ENCODE results near the gene AMOTL1. TPM values are rescaled to one million over a fixed set of nuclear protein-coding genes. Genes with fewer than 3 reads are reported as not detected.

The AMOTL1 gene
- polyA plus RNA-seq, 1 donor from 2014 or later: 10.7 TPM

- Histone ChIP-seq H3K9me3 (ENCODE audit: low read length) (no peaks in the 10 kb centered on the region), H4K20me1 (ENCODE audit: insufficient read depth) (no peaks in the 10 kb centered on the region), H3K9me2 (ENCODE audit: insufficient read depth, low read length) (no peaks in the 10 kb centered on the region), H3K4me2 (ENCODE audit: low read length) (peak overlapping the region; percentile 86), H3K4me3 (ENCODE audit: low read length) (peak overlapping the region; percentile 40), H3K36me3 (ENCODE audit: insufficient read depth, low read length) (no peaks in the 10 kb centered on the region), H3K9ac (ENCODE audit: low read length) (peak overlapping the region; percentile 50), H3K79me2 (replicated peaks; ENCODE audit: insufficient read depth, low read length) (no peaks in the 10 kb centered on the region), H2AFZ (ENCODE audit: low read depth, low read length) (peak overlapping the region; percentile 51), H3K27ac (ENCODE audit: low read length) (peak overlapping the region; percentile 70), H3F3A (ENCODE audit: insufficient read depth, low read length, poor library complexity, severe bottlenecking) (no peaks in the 10 kb centered on the region), H3K27me3 (ENCODE audit: insufficient read depth, low read depth, low read length) (no peaks in the 10 kb centered on the region)
- TF ChIP-seq, protein P1, sequence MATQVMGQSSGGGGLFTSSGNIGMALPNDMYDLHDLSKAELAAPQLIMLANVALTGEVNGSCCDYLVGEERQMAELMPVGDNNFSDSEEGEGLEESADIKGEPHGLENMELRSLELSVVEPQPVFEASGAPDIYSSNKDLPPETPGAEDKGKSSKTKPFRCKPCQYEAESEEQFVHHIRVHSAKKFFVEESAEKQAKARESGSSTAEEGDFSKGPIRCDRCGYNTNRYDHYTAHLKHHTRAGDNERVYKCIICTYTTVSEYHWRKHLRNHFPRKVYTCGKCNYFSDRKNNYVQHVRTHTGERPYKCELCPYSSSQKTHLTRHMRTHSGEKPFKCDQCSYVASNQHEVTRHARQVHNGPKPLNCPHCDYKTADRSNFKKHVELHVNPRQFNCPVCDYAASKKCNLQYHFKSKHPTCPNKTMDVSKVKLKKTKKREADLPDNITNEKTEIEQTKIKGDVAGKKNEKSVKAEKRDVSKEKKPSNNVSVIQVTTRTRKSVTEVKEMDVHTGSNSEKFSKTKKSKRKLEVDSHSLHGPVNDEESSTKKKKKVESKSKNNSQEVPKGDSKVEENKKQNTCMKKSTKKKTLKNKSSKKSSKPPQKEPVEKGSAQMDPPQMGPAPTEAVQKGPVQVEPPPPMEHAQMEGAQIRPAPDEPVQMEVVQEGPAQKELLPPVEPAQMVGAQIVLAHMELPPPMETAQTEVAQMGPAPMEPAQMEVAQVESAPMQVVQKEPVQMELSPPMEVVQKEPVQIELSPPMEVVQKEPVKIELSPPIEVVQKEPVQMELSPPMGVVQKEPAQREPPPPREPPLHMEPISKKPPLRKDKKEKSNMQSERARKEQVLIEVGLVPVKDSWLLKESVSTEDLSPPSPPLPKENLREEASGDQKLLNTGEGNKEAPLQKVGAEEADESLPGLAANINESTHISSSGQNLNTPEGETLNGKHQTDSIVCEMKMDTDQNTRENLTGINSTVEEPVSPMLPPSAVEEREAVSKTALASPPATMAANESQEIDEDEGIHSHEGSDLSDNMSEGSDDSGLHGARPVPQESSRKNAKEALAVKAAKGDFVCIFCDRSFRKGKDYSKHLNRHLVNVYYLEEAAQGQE (IDR thresholded peaks at IDR 0.05; ENCODE audit: borderline replicate concordance): peak; percentile 48
- TF ChIP-seq EP300 (conservative IDR thresholded peaks at IDR 0.05; ENCODE audit: poor library complexity, severe bottlenecking): no peak
- TF ChIP-seq SMC3 (conservative IDR thresholded peaks at IDR 0.05; ENCODE audit: poor library complexity): no peak
These were observed 154.3 kb downstream of the AMOTL1 start for GRCh38 chr11:94922321-94923003.

- Histone ChIP-seq H3K9ac (ENCODE audit: low read length) (peak overlapping the region; percentile 50), H3F3A (ENCODE audit: insufficient read depth, low read length, poor library complexity, severe bottlenecking) (no peaks in the 10 kb centered on the region), H3K79me2 (replicated peaks; ENCODE audit: insufficient read depth, low read length) (no peaks in the 10 kb centered on the region), H4K20me1 (ENCODE audit: insufficient read depth) (no peaks in the 10 kb centered on the region), H3K27me3 (ENCODE audit: insufficient read depth, low read depth, low read length) (no peaks in the 10 kb centered on the region), H3K9me2 (ENCODE audit: insufficient read depth, low read length) (no peaks in the 10 kb centered on the region), H2AFZ (ENCODE audit: low read depth, low read length) (peak overlapping the region; percentile 13), H3K9me3 (ENCODE audit: low read length) (no peaks in the 10 kb centered on the region), H3K27ac (ENCODE audit: low read length) (peak overlapping the region; percentile 70), H3K36me3 (ENCODE audit: insufficient read depth, low read length) (no peaks in the 10 kb centered on the region), H3K4me3 (ENCODE audit: low read length) (peak overlapping the region; percentile 40), H3K4me2 (ENCODE audit: low read length) (no peak overlapping the region)
- no peak for TF ChIP-seq EZH2 (IDR thresholded peaks at IDR 0.05; ENCODE audit: borderline replicate concordance, insufficient read depth, low read length, poor library complexity, severe bottlenecking)
- TF ChIP-seq EP300 (conservative IDR thresholded peaks at IDR 0.05; ENCODE audit: poor library complexity, severe bottlenecking): no peak
- TF ChIP-seq, protein P1 (IDR thresholded peaks at IDR 0.05; ENCODE audit: borderline replicate concordance): no peak
- no peak for TF ChIP-seq TAF1 (IDR thresholded peaks at IDR 0.05; ENCODE audit: low read depth)
- no peak for TF ChIP-seq SMC3 (conservative IDR thresholded peaks at IDR 0.05; ENCODE audit: poor library complexity)
- no peak for TF ChIP-seq RAD21 (conservative IDR thresholded peaks at IDR 0.05)
- no peak for TF ChIP-seq POLR2AphosphoS5 (IDR thresholded peaks at IDR 0.05)
These were observed 154.8 kb downstream of the AMOTL1 start for GRCh38 chr11:94923004-94923334.
